SK-N-MC (cell line): ENCODE data around the gene CBFA2T2.

ENCODE experiments used
- EZH2 ChIP-seq: fragments of 200-600 bp; sonication (generic); IDR thresholded peaks from one replicate; pipeline ENCODE4 v1.6.1; 2017; ENCODE audit warnings: antibody characterized with exemption
- FOXP2 ChIP-seq: optimal IDR thresholded peaks from 2 replicates; pipeline ENCODE3; 2011; ENCODE audit warnings: mild to moderate bottlenecking, moderate library complexity; ENCODE audit not compliant: insufficient read depth; ENCODE audit errors: extremely low read length, control extremely low read depth
- POLR2AphosphoS5 ChIP-seq: IDR thresholded peaks from 2 replicates; pipeline ENCODE4 v1.6.1; 2012; ENCODE audit warnings: mild to moderate bottlenecking, low read depth, low read length, borderline replicate concordance

- TF ChIP-seq POLR2AphosphoS5 (no peak), EZH2 (no peak), FOXP2 (no peak)
Measured at GRCh38 chr20:33696448-33696847, 206.6 kb downstream of the CBFA2T2 start.
